IMR-90 (cell line): ENCODE data around the gene CTTN. TPM values are rescaled to one million over a fixed set of nuclear protein-coding genes. Genes with fewer than 3 reads are reported as not detected.

Experiments
- ATAC-seq: fragments of 200-7000 bp; cut with Tn5 transposase; 2 replicates; pipeline ENCODE4 v1.9.1; 2020; ENCODE audit warnings: low read depth, mild to moderate bottlenecking, moderate library complexity
- BruUV-seq: library from RNA; stranded (reverse); fragments of 400-500 nt; replicated peaks from 2 replicates; lab custom pipeline; 2021; lab: Mats Ljungman, UMichigan
- CTCF ChIA-PET: fragments of 300-600 bp; formaldehyde crosslinking; extraction: SDS; loops from one replicate; lab custom pipeline; 2021; ENCODE audit warnings: antibody characterized with exemption; lab: Yijun Ruan, JAX
- POLR2A ChIA-PET: fragments of 300-600 bp; sonication (Branson Sonifier 250); formaldehyde crosslinking; loops from one replicate; lab custom pipeline; 2022; ENCODE audit warnings: antibody characterized with exemption; ENCODE audit not compliant: unreplicated experiment; lab: Charles Lee
- DNase-seq: peaks from one replicate; pipeline ENCODE4 v3.0.0; 2013
- H2AFZ ChIP-seq: replicated peaks from 2 replicates; pipeline ENCODE3; 2013; ENCODE audit warnings: low read length, mild to moderate bottlenecking; ENCODE audit not compliant: poor library complexity
- H2AK5ac ChIP-seq: 2 replicates; pipeline ENCODE4 v1.6.1; 2013; ENCODE audit warnings: low read depth, low read length, inconsistent platforms
- H2AK9ac ChIP-seq: replicated peaks from 2 replicates; pipeline ENCODE3; 2013; ENCODE audit warnings: mild to moderate bottlenecking, low read depth, low read length, moderate library complexity; ENCODE audit not compliant: poor library complexity
- H2BK120ac ChIP-seq: 2 replicates; pipeline ENCODE4 v1.6.1; 2013; ENCODE audit warnings: low read depth, low read length, inconsistent platforms
- H2BK15ac ChIP-seq: 3 replicates; pipeline ENCODE4 v1.6.1; 2013; ENCODE audit warnings: low read depth, low read length, inconsistent platforms
- H2BK20ac ChIP-seq: 2 replicates; pipeline ENCODE4 v1.6.1; 2013; ENCODE audit warnings: low read depth, mild to moderate bottlenecking, inconsistent platforms, low read length, moderate library complexity
- H2BK5ac ChIP-seq: 2 replicates; pipeline ENCODE4 v1.6.1; 2013; ENCODE audit warnings: mild to moderate bottlenecking, low read depth, low read length, inconsistent platforms; ENCODE audit not compliant: poor library complexity, severe bottlenecking
- H3K14ac ChIP-seq: replicated peaks from 2 replicates; pipeline ENCODE4 v1.6.1; 2013; ENCODE audit warnings: low read depth, low read length, inconsistent platforms
- H3K18ac ChIP-seq: 2 replicates; pipeline ENCODE4 v1.6.1; 2013; ENCODE audit warnings: low read depth, low read length, control low read depth
- H3K23ac ChIP-seq: 2 replicates; pipeline ENCODE4 v1.6.1; 2013; ENCODE audit warnings: low read depth, low read length, inconsistent platforms
- H3K27ac ChIP-seq: 2 replicates; pipeline ENCODE4 v1.5.1; 2013; ENCODE audit warnings: mild to moderate bottlenecking, control low read depth, low read length; ENCODE audit not compliant: insufficient read depth
- H3K27me3 ChIP-seq: 2 replicates; pipeline ENCODE4 v1.6.1; 2013; ENCODE audit warnings: low read length; ENCODE audit not compliant: control insufficient read depth, insufficient read depth
- H3K36me3 ChIP-seq: 2 replicates; pipeline ENCODE4 v1.6.1; 2013; ENCODE audit warnings: low read length, mixed read lengths; ENCODE audit not compliant: control insufficient read depth, insufficient read depth
- H3K4ac ChIP-seq: 2 replicates; pipeline ENCODE4 v1.6.1; 2013; ENCODE audit warnings: low read depth, low read length, inconsistent platforms
- H3K4me1 ChIP-seq: 2 replicates; pipeline ENCODE4 v1.6.1; 2013; ENCODE audit warnings: low read length, mixed read lengths; ENCODE audit not compliant: control insufficient read depth, insufficient read depth
- H3K4me2 ChIP-seq: 2 replicates; pipeline ENCODE4 v1.6.1; 2013; ENCODE audit warnings: low read depth, mild to moderate bottlenecking, control low read depth, low read length, moderate library complexity
- H3K4me3 ChIP-seq: 2 replicates; pipeline ENCODE4 v1.5.1; 2013; ENCODE audit warnings: low read depth, mild to moderate bottlenecking, control low read depth, low read length, moderate library complexity; ENCODE audit not compliant: insufficient read depth
- H3K56ac ChIP-seq: 2 replicates; pipeline ENCODE4 v1.6.1; 2013; ENCODE audit warnings: low read length, inconsistent platforms; ENCODE audit not compliant: insufficient read depth; ENCODE audit errors: extremely low read depth
- H3K79me1 ChIP-seq, 2 experiments: 2 replicates each; pipeline ENCODE4 v1.6.1; 2013; ENCODE audit warnings: low read length in 2 of 2, inconsistent platforms in 1 of 2, low read depth in 1 of 2
- H3K9ac ChIP-seq: 2 replicates; pipeline ENCODE4 v1.6.1; 2013; ENCODE audit warnings: low read depth, low read length, control low read depth
- H3K9me1 ChIP-seq: 2 replicates; pipeline ENCODE4 v1.6.1; 2013; ENCODE audit warnings: low read length, inconsistent platforms; ENCODE audit not compliant: insufficient read depth
- H3K9me3 ChIP-seq: 2 replicates; pipeline ENCODE4 v1.6.1; 2013; ENCODE audit warnings: low read length; ENCODE audit not compliant: control insufficient read depth, insufficient read depth
- H4K20me1 ChIP-seq: 2 replicates; pipeline ENCODE4 v1.6.1; 2013; ENCODE audit warnings: low read length, inconsistent platforms; ENCODE audit not compliant: insufficient read depth
- H4K5ac ChIP-seq: 2 replicates; pipeline ENCODE4 v1.6.1; 2013; ENCODE audit warnings: mild to moderate bottlenecking, low read depth, low read length, control low read depth
- H4K8ac ChIP-seq, 2 experiments: 2 replicates each; pipeline ENCODE4 v1.6.1; 2013; ENCODE audit warnings: low read depth in 2 of 2, low read length in 2 of 2, control low read depth in 1 of 2, inconsistent platforms in 1 of 2
- H4K91ac ChIP-seq: 2 replicates; pipeline ENCODE4 v1.6.1; 2013; ENCODE audit warnings: low read depth, low read length, inconsistent platforms; ENCODE audit not compliant: insufficient read depth
- BHLHE40 ChIP-seq: fragments of 150-350 bp; IDR thresholded peaks from 2 replicates; pipeline ENCODE4 v1.6.1; 2016; ENCODE audit warnings: mild to moderate bottlenecking, low read depth, low read length
- CEBPB ChIP-seq: IDR thresholded peaks from 2 replicates; pipeline ENCODE4 v1.6.1; 2012; ENCODE audit warnings: low read depth, low read length, improper control_type of control experiment
- CTCF ChIP-seq: conservative IDR thresholded peaks from 2 replicates; pipeline ENCODE4 v1.5.1; 2012; ENCODE audit warnings: mild to moderate bottlenecking, low read depth, low read length, improper control_type of control experiment
- ELK1 ChIP-seq: fragments of 150-350 bp; IDR thresholded peaks from 2 replicates; pipeline ENCODE4 v1.6.1; 2016; ENCODE audit warnings: low read depth, mild to moderate bottlenecking, low read length, moderate library complexity, borderline replicate concordance
- MAZ ChIP-seq: IDR thresholded peaks from 2 replicates; pipeline ENCODE4 v1.6.1; 2012; ENCODE audit warnings: low read depth, mild to moderate bottlenecking, low read length, improper control_type of control experiment, moderate library complexity, borderline replicate concordance
- MXI1 ChIP-seq: IDR thresholded peaks from 2 replicates; pipeline ENCODE4 v1.6.1; 2012; ENCODE audit warnings: low read depth, mild to moderate bottlenecking, low read length, moderate library complexity, borderline replicate concordance
- POLR2A ChIP-seq: IDR thresholded peaks from 2 replicates; pipeline ENCODE4 v1.6.1; 2012; ENCODE audit warnings: mild to moderate bottlenecking, low read depth, low read length
- RAD21 ChIP-seq: IDR thresholded peaks from 2 replicates; pipeline ENCODE4 v1.6.1; 2012; ENCODE audit warnings: low read length, improper control_type of control experiment
- SMC3 ChIP-seq: fragments of 150-350 bp; IDR thresholded peaks from 2 replicates; pipeline ENCODE4 v1.6.1; 2016; ENCODE audit warnings: low read depth, mild to moderate bottlenecking, antibody characterized with exemption, low read length, moderate library complexity
- WGBS, 2 experiments: methylation state at CpG; one replicate each; pipeline versions ENCODE4 v1.1.5 to v1.1.7; 2013; ENCODE audit warnings: missing lambda C conversion rate in 2 of 2; ENCODE audit not compliant: insufficient read length in 1 of 2; ENCODE audit errors: extremely low coverage in 2 of 2; 5-methylcytosine and 5-hydroxymethylcytosine counted together
- dilution Hi-C: fragments of 300-500 bp; cut with HindIII; formaldehyde crosslinking; loops from one replicate; pipeline ENCODE4 v1.14.3; 2018; ENCODE audit warnings: low sequenced_read_pairs; ENCODE audit not compliant: unreplicated experiment
- in situ Hi-C: fragments of 300-500 bp; cut with MboI; formaldehyde crosslinking; loops from 3 replicates; pipeline ENCODE4 v1.14.3; 2019; ENCODE audit warnings: low sequenced_read_pairs, inconsistent platforms, mixed read lengths
- intact Hi-C: fragments of 100-400 bp; cut with micrococcal nuclease; formaldehyde crosslinking; loops from 2 replicates; pipeline ENCODE4 v1.10.0; 2022
- polyA plus RNA-seq, 3 experiments: library from polyadenylated mRNA; depleted of rRNA; stranded (reverse); fragments of >200 nt; gene quantifications; 2 replicates each; pipeline ENCODE4 v1.2.3, GENCODE V29; 2012; ENCODE audit warnings: low replicate concordance in 1 of 3
- total RNA-seq: library from RNA; depleted of rRNA; stranded (reverse); fragments of >200 nt; gene quantifications from 2 replicates; pipeline ENCODE4 v1.2.3, GENCODE V29; 2012

Gene CTTN
- total and polyA plus RNA-seq, 2 of the 4 experiments (the other 2 are of a cell fraction), result 287 to 296 TPM

DNA sequence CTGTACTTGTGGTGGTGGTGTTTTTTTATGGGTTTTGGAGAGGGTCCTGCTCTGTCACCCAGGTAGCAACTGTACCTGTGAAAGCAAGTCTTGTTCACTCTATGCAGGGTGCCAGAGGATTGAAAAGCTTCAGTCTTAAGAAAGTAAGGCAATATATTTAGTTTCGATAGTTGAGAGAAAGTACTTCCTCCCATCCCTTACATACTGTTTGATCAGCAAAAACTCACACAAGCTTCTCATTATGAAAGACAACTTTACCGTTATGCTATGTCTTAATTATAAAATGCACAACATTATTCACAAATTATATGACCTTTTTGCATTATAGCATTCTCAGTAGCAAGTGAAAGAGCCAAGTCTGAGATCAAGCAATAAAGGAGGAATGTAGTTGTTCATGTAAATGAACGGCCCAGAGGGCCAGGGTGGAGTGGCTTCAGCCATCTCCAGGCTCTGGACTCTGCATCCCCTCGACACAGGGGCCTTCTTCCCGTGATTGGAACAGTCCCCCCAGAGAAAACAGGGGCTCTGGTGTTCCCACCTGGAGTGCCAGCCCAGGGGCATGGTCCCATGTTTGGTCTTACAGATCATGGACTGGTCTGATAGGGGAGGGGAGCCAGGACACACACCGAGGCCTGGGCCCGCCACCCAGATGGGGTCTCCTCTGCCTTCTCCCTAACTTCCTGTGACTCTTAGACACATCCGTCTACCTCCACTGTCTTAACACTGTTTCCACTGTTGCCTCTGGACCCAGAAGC is 38.7 kb upstream of the CTTN start:
- H3K79me1 ChIP-seq, result peaks cover 5 to 12% of the 10 kb centered on the region in 2 experiments; a peak in 3 of 4 replicates
- peak overlapping the region; percentile 25 for H2AK9ac ChIP-seq
- TF ChIP-seq SMC3 (no peak), ELK1 (no peak), CEBPB (no peak), CTCF (no peak), POLR2A (no peak), BHLHE40 (no peak), RAD21 (no peak), MAZ (no peak), MXI1 (no peak)
- ChIA-PET POLR2A (no interaction called here), CTCF (no interaction called here)
- no peak overlapping the region for H2BK20ac ChIP-seq
- H3K18ac ChIP-seq, result no peak overlapping the region
- DNase-seq (no peak), ATAC-seq (no peak)
- BruUV-seq, result no TSS peak
- H3K4me1 ChIP-seq, result no peaks in the 10 kb centered on the region
- dilution Hi-C loops (no loop called here), in situ Hi-C loops (no loop called here), intact Hi-C loops (no loop called here)
- no peak overlapping the region for H3K4ac ChIP-seq
- H2BK5ac ChIP-seq, result no peak overlapping the region
- H3K36me3 ChIP-seq, result peaks cover 51% of the 10 kb centered on the region
- no peaks in the 10 kb centered on the region for H4K20me1 ChIP-seq
- no CpG with 5 or more reads among the region's 8 CpGs for WGBS, 2 experiments
- no peak overlapping the region for H2BK15ac ChIP-seq
- no peak overlapping the region for H2AFZ ChIP-seq
- no peak overlapping the region for H3K4me3 ChIP-seq
- H3K9ac ChIP-seq, result no peak overlapping the region
- no peak overlapping the region for H4K5ac ChIP-seq
- no peaks in the 10 kb centered on the region for H3K9me3 ChIP-seq
- no peaks in the 10 kb centered on the region for H3K27me3 ChIP-seq
- peaks cover 6% of the 10 kb centered on the region; the same call in 1 of the 2 replicates for H3K9me1 ChIP-seq
- no peak overlapping the region for H2BK120ac ChIP-seq
- no peak overlapping the region for H3K14ac ChIP-seq
- H3K56ac ChIP-seq, result no peak overlapping the region
- H3K27ac ChIP-seq, result no peak overlapping the region
- no peak overlapping the region for H4K8ac ChIP-seq
- no peak overlapping the region for H2AK5ac ChIP-seq
- H3K23ac ChIP-seq, result no peak overlapping the region
- H4K91ac ChIP-seq, result no peak overlapping the region
- no peak overlapping the region for H3K4me2 ChIP-seq
